GM21723 (cell line): ENCODE measurements around the gene RNGTT.
"Not testable (repeated sequence)": the region's sequence is repeated elsewhere in the genome, so short reads cannot be mapped to it uniquely, and the experiment has no call there.

ENCODE experiments used
- ATAC-seq: cut with Tn5 transposase; IDR thresholded peaks from one replicate; pipeline ENCODE4 v1.9.1; 2021; ENCODE audit warnings: mild to moderate bottlenecking, moderate library complexity; ENCODE audit not compliant: unreplicated experiment

The RNGTT gene

DNA sequence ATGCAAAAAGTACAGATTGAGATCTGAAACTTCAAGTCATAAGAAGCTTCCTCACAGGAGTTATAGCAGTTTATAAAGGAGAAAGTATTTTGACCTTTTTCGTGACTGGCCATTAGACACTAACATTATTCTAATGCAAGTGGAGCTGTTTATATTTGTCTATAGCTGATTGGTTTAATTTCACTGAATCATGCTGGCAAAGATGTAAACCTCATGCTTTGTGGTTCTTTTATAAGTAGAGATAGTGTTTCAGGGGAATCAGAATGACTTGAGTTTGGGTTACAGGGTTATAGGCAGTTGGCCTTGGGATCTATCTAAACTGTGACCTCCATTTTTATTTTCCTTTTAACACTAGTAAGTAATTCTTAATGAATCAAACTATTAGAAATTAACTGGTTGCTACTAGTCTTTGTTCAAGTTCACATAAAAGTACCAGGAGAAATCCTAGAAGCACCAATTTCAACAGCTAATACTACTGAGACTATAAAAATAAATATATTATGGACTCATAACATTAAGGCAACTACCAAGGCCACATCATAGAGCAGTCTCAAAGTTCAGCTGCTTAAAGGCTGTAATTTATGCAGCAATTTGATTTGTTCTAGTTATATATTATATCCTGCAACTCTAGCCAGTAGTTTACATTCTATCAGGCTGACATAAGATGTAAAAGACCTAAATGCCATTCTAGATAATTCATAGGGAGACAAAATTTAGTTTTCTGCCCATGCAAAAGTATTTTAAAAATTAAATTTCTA is 94.0 kb downstream of the RNGTT start:
- ATAC-seq: no peak

DNA sequence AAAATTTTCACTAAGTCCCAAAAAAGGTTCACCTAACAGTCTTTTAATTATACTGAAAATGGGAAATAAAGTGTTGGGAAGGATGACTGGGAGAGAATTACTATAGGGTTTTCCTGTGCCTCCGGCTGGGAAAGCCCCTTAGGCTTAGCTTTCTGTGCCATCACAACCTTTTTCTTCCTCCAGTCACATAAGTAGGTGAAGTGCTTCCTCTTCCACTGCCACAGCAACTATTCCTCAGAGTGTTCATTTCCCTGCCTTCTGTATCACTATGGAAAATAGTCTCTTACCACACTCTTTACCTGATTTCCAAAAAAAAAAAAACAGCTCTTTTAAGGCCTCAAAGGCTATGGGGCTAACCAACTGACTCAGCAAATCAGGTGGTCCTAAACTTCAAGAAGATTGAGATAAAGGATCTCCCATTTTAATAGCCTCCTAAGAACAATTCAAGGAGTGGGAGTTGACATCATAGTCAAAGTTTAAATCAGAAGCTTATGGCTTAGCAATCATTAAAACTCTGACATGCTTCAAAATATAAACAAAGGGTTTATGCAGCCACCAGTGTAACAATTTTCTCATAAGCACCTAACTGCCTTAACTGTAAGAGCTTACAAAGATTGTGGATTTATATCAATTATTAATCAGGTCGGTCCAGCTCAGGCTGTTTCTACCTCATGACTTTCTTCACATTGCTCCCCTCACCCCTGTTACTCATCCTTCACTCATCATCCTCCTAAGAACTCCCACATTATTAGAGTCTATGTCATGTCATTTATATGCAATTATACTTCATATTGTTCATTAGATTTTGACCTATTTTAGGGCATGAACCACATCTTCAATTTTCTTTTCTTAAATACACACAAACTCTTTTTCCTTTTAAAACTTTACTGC is 95.3 kb downstream of the RNGTT start:
- ATAC-seq: no peak

DNA sequence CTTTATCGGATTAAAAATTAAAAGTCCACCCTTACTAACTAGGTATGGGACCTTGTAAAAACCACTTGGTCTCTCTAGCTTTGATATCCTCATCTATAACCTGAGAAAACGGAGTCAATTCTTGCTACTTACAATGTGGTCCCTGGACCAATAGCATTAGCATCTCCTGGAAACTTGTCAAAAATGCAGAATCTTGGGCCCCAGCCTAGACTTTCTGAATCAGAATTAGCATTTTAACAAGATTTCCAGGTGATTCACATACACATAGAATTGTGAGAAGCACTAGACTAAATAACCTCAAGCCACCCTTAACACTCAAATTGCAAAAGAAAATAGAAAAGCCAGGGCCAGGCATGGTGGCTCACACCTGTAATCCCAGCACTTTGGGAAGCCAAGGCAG is 96.6 kb downstream of the RNGTT start:
- no peak for ATAC-seq

DNA sequence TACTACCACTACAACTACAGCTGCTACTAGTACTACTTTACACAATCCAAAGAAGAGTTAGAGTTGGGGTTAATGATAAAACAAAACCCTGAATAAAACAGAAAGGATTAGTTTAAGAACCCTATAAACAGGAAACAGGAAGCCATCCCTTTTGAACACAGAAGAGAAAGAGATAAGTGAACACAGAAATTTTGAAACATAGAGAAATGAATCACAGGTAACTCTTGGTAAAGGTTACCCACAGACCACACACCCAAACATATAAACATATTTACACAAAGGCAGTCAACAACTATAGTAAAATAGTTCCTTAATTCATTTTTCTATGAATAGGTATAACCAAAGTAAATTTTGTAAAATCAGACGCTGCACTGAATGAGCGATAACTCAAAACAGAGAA is 98.1 kb downstream of the RNGTT start:
- ATAC-seq: no peak

DNA sequence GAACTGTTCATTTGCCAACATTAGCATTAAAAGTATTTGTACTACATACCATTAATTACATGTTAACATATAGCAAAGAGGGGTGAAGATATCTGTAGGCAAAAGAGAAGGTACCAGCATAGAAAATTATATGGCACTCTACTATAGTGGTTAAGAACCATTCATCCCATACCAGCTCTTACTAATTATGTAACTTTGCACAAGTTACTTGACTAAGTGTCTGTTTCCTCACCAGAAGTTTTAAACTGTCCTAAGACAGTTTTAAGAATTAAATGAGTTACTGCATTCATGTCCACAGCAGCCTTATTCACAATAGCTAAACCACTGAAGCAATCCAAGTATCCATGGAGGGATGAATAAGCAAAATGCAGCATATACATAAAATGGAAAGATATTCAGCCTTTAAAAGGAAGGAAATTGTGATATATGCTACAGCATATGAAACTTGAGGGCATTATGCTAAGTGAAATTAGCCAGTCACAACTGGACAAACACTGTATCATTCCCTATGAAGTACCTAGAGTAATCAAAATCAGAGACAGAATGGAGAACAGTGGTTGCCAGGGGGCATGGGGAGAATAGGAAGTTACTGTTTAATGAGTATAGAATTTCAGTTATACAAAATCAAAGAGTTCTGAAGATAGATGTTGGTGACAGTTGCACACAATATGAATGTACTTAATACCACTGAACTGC is 98.9 kb downstream of the RNGTT start:
- no peak for ATAC-seq

DNA sequence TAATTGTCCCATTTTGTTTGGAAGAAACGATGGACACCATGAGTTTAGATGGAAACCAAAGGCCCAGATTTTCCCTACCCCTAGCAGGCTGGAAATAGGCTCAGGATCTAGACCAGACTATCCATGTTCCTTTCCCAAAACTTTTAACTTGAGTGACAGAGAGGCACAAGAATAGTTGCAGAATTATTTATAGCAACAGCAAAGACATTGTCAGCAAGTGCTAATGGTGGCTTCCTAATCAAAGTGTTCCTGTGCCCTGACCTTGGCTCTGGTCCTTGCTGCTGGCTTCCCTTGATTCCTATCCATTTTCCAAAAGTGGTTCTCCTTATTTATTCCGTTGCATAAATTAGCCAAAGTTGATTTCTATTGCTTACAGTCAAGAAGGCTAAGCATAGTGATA is 103.1 kb downstream of the RNGTT start:
- ATAC-seq: no peak

DNA sequence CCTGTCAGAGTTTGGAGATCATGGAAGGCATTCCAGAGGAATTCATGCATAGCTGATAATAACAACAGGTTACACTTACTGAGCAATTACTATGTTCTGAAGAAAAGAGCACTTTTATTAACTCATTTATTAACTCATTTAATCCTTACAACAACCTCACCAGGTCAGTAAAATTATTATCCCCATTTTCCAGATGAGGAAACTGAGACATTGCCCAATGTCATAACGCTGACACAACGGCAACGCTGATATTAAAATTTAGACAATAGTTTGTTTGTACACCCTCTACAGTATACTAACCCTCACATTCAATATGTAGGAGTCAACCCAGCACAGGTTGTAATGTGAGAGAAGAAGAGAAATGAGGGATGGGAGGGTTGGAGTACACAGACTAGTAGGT is 105.0 kb downstream of the RNGTT start:
- ATAC-seq: no peak

DNA sequence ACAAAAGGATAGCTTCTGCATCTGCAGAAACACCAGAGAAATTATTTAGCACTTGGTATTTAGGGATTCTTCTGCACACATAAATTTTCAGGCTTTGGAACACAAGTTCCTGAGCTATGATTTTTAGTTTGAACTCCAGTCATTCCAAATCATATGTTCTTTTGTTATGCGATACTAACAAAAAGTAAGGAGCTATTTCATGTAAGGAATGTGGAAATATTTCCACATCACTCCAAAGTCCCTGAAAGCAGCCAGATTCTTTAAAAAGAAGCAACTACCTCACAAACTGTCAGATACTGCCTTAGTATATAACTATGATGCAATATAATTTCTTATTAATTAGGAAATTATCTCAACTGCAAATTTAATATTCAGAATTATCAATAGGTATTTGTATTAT is 106.9 kb downstream of the RNGTT start:
- no peak for ATAC-seq

DNA sequence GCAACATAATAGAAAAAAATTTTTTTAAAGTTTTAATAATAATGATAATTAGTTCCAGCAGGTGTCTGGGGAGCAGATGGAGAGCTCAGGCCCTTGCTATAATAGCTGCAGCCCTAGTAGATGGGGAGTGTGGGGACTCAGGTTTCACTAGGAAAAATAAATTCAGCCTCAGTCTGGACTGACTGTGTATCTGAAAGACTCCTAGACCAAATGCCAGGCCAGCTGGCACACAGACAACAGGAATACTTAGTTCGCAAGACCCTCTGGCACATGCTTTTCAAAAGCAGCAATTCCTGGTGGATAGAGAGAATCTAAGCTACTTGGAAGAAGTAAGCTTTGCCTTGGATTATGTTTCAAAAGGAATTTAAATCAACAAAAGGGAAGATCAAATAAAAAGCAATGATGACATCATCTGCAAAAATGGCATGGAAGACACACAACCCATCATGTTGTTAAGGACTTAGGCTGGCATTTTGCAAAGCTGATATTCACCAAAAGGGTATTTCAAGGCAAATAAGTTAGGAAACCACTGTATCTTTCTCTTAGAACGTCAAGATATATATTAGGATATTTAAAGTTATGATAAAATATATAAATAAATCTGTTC is 107.8 kb downstream of the RNGTT start:
- ATAC-seq: no peak

DNA sequence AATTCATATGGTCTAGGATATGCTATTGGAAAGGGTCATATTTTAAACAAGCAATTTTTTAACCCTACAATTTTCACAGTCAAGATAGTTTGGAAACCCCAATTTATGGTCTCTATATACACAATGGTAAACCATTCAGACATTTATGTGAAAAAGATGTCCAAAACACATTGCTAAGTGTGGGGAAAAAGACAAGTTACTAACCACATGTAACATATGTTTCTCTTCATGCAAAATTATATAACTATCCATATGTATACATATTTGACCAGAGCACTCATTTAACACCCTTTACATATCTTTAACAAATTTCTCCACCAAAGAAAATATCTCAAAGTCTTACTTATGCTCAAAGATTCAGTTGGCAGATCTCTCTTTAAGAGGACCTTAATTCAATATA is 110.6 kb downstream of the RNGTT start:
- ATAC-seq: no peak

DNA sequence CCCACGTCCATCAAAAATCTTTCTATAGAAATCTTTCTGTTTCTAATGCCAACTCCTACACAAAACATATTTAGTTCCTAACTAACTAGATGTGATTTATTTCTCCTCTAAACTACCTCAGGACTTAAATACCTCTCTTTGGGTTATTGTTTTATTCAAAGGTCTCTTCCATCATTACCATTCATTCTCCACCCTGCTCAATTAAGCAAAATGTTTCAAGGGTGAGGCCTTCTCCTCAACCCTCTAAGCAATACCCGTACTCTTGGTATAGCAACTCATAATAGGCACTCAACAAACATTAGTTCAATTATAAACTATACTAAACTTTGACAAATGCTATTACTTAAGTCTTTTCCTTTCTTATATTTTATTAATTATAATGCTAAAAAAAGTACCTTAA is 111.4 kb downstream of the RNGTT start:
- ATAC-seq: no peak

DNA sequence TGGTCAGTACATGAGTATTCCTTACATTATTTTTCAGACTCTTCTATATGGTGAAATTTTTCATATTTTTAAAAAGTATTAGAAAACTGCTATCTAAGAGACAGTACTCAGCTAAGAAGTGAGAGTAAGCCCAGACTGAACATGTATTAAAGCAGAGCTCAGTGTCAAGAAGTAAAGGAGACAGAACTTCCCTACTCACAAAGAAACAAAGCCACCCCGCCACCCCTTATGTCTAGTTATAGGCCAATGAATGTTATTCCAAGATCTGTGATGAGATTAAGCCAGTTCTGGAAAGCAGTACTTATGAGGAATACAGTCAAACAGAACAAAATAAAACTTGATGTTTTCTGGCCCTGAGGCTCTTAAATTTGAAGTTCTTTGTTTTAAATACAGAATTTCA is 114.5 kb downstream of the RNGTT start:
- no peak for ATAC-seq

DNA sequence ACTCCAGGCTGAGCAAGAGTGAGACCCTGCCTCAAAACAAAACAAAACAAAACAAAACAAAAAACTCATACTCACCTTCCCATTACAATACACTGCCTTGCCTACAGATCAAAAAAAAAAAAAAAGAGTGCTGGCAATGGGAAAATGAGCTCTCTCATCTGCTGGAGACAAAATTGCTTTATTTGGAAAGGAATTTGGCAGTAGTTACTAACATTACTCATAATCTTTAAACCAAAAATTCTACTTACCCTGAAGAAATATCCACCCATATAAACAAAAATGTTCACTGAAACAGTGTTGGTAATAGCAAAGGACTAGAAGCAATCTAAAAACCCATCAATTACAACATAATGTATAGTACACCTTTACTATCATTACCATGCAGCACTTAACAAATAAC is 120.4 kb downstream of the RNGTT start:
- no peak for ATAC-seq

DNA sequence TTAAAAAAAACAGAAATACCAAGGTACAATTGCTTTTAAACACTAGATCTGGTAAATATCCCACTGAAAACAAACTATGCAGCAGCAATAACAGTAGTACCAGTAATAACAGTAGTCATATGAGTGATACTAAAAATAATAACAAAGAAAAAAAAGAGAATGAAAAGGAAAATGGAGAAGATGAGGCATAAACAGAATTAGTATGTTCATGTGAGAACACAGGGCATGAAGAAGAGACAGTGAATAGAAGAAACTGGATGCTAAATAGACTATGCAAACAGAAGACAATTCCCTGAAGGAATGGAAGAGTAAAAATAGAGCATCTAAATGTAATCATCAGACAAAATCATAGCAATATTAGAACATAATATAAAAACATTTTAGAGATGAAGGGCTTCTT is 121.1 kb downstream of the RNGTT start:
- ATAC-seq: no peak

DNA sequence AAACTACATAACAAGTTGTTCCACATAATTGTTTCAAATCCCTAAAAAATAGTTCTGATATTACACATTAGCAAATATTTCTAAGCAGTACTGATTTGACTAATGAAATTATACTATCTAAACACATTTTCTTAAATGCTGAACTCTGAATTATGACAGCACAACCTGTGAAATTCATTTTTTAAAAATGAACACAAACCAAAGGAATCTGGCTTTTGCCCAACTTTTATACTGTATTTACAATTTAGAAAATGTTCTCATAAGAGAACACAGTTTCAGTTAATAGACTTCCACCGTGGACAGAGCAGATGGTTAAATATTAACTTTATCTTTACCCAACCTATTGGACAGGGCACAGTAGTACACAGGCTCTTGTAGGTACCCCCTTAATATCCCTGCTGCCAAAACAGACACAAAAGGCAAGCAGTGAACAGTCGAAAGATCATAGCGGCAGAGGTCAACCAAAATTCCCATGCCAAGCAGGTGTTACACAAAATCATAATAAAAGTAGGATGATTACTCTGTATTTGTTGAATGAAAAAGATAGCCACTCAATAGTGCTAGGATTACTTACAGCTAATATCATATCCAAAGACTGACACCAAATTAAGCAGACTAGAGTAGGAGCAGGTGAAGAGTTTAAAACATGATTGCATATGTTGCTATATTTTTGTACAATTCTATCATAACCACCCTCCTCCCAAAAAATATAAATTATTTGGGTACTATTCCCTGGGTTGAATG is 122.5 kb downstream of the RNGTT start:
- no peak for ATAC-seq

DNA sequence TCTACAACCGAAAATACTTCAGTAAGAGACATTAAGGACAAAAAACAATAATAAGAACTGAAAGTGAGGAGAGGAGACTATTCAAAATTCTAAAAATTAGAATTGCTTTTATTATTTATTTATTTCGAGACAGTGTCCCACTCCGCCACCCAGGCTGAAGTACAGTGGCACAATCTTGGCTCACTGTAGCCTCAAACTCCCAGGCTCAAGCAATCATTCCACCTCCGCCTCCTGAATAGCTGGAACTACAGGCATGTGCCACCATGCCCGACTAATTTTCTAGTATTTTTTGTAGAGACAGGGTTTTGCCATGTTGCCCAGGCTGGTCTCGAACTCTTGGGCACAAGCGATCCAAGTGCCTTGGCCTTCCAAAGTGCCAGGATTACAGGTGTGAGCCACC is 123.1 kb downstream of the RNGTT start:
- no peak for ATAC-seq

DNA sequence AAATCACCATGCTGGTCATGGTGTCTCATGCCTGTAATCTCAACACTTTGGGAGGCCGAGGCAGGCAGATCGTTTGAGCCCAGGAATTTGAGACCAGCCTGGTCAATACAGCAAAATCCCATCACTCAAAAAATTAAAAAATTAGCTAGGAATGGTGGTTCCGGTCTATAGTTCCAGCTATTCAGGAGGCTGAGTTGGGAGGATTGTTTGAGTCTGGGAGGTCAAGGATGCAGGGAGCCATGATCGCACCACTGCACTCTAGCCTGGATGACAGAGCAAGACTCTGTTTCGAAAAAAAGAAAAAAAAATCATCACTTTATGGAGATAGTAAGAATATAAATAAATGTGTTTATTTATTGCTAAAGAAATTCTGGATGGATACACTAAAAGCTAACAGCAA is 124.1 kb downstream of the RNGTT start:
- no peak for ATAC-seq

DNA sequence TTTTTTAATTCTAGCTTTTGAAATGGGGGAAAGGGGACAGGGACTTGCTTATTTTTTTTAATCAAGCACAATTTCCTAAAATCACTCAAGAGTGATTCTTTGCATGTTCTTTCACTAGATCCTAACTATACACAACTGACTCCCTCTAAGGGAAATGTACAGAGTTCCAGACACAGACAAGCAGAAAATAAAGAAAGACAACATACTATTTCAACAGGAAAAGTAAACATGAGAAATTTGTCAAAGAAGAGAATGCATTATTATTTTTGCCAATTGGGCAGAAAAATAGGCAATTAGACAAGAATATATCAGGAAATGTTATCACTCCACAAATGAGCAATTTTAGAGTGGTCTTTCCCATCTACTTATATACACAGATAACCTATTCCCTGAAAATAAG is 128.2 kb downstream of the RNGTT start:
- ATAC-seq: no peak

DNA sequence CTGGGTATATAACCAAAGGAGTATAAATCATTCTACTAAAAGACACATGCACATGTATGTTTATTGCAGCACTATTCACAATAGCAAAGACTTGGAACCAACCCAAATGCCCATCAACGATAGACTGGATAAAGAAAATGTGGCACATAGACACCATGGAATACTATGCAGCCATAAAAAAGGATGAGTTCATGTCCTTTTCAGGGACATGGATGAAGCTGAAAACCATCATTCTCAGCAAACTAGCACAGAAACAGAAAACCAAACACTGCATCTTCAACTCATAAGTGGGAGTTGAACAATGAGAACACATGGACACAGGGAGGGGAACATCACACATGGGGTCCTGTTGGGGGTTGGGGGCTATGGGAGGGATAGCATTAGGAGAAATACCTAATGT is 130.3 kb downstream of the RNGTT start:
- not testable (repeated sequence) for ATAC-seq

DNA sequence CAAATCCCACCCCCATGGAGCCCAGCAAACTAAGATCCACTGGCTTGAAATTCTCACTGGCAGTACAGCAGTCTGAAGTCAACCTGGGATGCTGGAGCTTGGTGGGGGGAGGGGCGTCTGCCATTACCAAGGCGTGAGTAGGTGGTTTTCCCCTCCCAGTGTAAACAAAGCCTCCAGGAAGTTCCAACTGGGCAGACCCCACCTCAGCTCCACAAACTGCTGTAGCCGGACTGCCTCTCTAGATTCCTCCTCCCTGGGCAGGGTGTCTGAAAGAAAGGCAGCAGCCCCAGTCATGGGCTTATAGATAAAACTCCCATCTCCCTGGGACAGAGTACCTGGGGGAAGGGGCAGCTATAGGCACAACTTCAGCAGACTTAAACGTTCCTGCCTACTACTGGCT is 135.8 kb downstream of the RNGTT start:
- ATAC-seq: not testable (repeated sequence)

DNA sequence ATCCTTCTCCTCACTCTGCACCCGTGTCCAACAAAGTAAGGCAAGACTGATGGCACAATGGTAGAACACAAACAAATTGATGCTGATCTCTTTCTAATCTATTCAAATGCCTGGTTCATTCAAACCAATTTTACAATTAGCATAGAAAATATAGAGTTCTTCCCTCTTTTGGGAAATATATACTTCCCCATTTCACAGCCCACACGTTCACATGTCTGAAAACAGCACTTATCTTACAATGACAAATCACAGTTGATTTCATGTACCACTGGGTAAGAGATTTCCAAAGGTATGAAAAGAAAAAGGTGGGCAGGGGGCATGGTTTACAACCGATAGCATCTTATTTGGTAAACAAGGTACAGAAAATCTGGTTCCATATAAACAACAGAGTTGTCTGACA is 137.6 kb downstream of the RNGTT start:
- ATAC-seq: no peak
